H1 (cell line): Measurements from ENCODE around the gene SVIL. TPM values are rescaled to one million over a fixed set of nuclear protein-coding genes. Genes with fewer than 3 reads are reported as not detected.

Experiments used
- CTCF ChIA-PET: fragments of 300-600 bp; sonication (Branson Sonifier 250); formaldehyde crosslinking; loops from one replicate; lab custom pipeline; 2021; ENCODE audit not compliant: partially characterized antibody; lab: Charles Lee
- POLR2A ChIA-PET: fragments of 300-600 bp; sonication (Branson Sonifier 250); formaldehyde crosslinking; loops from one replicate; lab custom pipeline; 2021; ENCODE audit warnings: inconsistent platforms; ENCODE audit not compliant: partially characterized antibody; lab: Charles Lee
- DNase-seq, 2 experiments: peaks; one replicate each; pipeline versions ENCODE4 v3.0.0 to v3.0.0-alpha.2; 2010 to 2022; ENCODE audit warnings: low spot score in 2 of 2, low read depth in 1 of 2, mixed read lengths in 1 of 2
- FAIRE-seq: peaks from 2 replicates; lab custom pipeline; 2011; peaks lifted over from hg19 to GRCh38; lab: Jason Lieb, UNC
- H2AFZ ChIP-seq: 2 replicates; pipeline ENCODE4 v1.8.1; 2012; ENCODE audit warnings: low read length, inconsistent platforms
- H2AK5ac ChIP-seq: 2 replicates; pipeline ENCODE4 v1.6.1; 2013; ENCODE audit warnings: low read depth, low read length
- H2BK120ac ChIP-seq: replicated peaks from 2 replicates; pipeline ENCODE3; 2013; ENCODE audit warnings: low read depth, low read length, inconsistent platforms
- H2BK12ac ChIP-seq: 2 replicates; pipeline ENCODE4 v1.6.1; 2013; ENCODE audit warnings: low read depth, low read length
- H2BK15ac ChIP-seq: 2 replicates; pipeline ENCODE4 v1.6.1; 2013; ENCODE audit warnings: low read length
- H2BK20ac ChIP-seq: 2 replicates; pipeline ENCODE4 v1.6.1; 2013; ENCODE audit warnings: low read length
- H2BK5ac ChIP-seq: 2 replicates; pipeline ENCODE4 v1.6.1; 2013; ENCODE audit warnings: low read depth, low read length
- H3K14ac ChIP-seq: 2 replicates; pipeline ENCODE4 v1.6.1; 2013; ENCODE audit warnings: inconsistent platforms; ENCODE audit not compliant: insufficient read length
- H3K18ac ChIP-seq: 2 replicates; pipeline ENCODE4 v1.6.1; 2013; ENCODE audit warnings: low read length; ENCODE audit errors: extremely low read depth
- H3K23ac ChIP-seq: 2 replicates; pipeline ENCODE4 v1.6.1; 2013; ENCODE audit warnings: inconsistent platforms; ENCODE audit not compliant: insufficient read length
- H3K23me2 ChIP-seq: 2 replicates; pipeline ENCODE4 v1.6.1; 2013; ENCODE audit warnings: low read depth, low read length
- H3K27ac ChIP-seq: 2 replicates; pipeline ENCODE4 v1.6.1; 2011; ENCODE audit warnings: low read depth, low read length, inconsistent platforms
- H3K27me3 ChIP-seq, 4 experiments: replicated peaks in 1 of 4; 1 replicate in 1 of 4; 2 replicates in 3 of 4; pipeline versions ENCODE4 v1.6.1 to v1.8.1; 2011 to 2013; ENCODE audit warnings: low read length in 3 of 4, mild to moderate bottlenecking in 3 of 4, inconsistent platforms in 2 of 4, mixed read lengths in 2 of 4, moderate library complexity in 1 of 4; ENCODE audit not compliant: control insufficient read depth in 3 of 4, insufficient read depth in 3 of 4; ENCODE audit errors: extremely low read depth in 1 of 4
- H3K36me3 ChIP-seq, 4 experiments: 2 replicates each; pipeline versions ENCODE4 v1.6.1 to v1.8.1; 2011 to 2013; ENCODE audit warnings: mild to moderate bottlenecking in 4 of 4, low read length in 3 of 4, moderate library complexity in 2 of 4, control low read depth in 1 of 4, inconsistent platforms in 1 of 4; ENCODE audit not compliant: insufficient read depth in 4 of 4, control insufficient read depth in 2 of 4
- H3K4ac ChIP-seq: replicated peaks from 2 replicates; pipeline ENCODE3; 2013; ENCODE audit warnings: low read length, low read depth, mixed read lengths, inconsistent platforms; ENCODE audit not compliant: insufficient read length
- H3K4me1 ChIP-seq, 4 experiments: replicated peaks in 1 of 4; 1 replicate in 1 of 4; 2 replicates in 3 of 4; pipeline versions ENCODE4 v1.6.1 to v1.8.1; 2011 to 2013; ENCODE audit warnings: low read length in 3 of 4, inconsistent platforms in 2 of 4, mixed read lengths in 1 of 4; ENCODE audit not compliant: insufficient read depth in 4 of 4, control insufficient read depth in 3 of 4
- H3K4me2 ChIP-seq, 2 experiments: 2 replicates each; pipeline versions ENCODE4 v1.6.1 to v1.8.1; 2011 to 2013; ENCODE audit warnings: low read depth in 2 of 2, low read length in 2 of 2, control low read depth in 1 of 2, inconsistent platforms in 1 of 2, mild to moderate bottlenecking in 1 of 2; ENCODE audit not compliant: insufficient read depth in 1 of 2
- H3K4me3 ChIP-seq, 4 experiments: fragments of 200-600, 300-600 bp in 1 of 4; sonication (generic), shearing (Covaris generic), sonication (Bioruptor Twin) in 1 of 4; 2 replicates each; pipeline versions ENCODE4 v1.5.1 to v1.8.1; 2011 to 2016; ENCODE audit warnings: low read length in 4 of 4, low read depth in 3 of 4, control low read depth in 2 of 4, inconsistent platforms in 2 of 4, mild to moderate bottlenecking in 2 of 4, mixed read lengths in 1 of 4, moderate library complexity in 1 of 4; ENCODE audit not compliant: insufficient read depth in 2 of 4; ENCODE audit errors: extremely low read depth in 1 of 4
- H3K56ac ChIP-seq: replicated peaks from 2 replicates; pipeline ENCODE3; 2013; ENCODE audit warnings: low read depth, mild to moderate bottlenecking, mixed read lengths, low read length, inconsistent platforms; ENCODE audit not compliant: insufficient read length
- H3K79me1 ChIP-seq: 2 replicates; pipeline ENCODE4 v1.6.1; 2013; ENCODE audit warnings: low read depth, low read length, control low read depth
- H3K79me2 ChIP-seq, 2 experiments: 2 replicates each; pipeline versions ENCODE4 v1.6.1 to v1.8.1; 2012 to 2013; ENCODE audit warnings: low read length in 2 of 2, mild to moderate bottlenecking in 2 of 2, inconsistent platforms in 1 of 2; ENCODE audit not compliant: insufficient read depth in 2 of 2, control insufficient read depth in 1 of 2
- H3K9ac ChIP-seq, 4 experiments: replicated peaks in 1 of 4; 1 replicate in 1 of 4; 2 replicates in 3 of 4; pipeline versions ENCODE4 v1.6.1 to v1.8.1; 2011 to 2013; ENCODE audit warnings: low read depth in 3 of 4, low read length in 3 of 4, control low read depth in 2 of 4, mild to moderate bottlenecking in 2 of 4, moderate library complexity in 2 of 4, inconsistent platforms in 1 of 4; ENCODE audit errors: extremely low read depth in 1 of 4
- H3K9me3 ChIP-seq, 2 experiments: 2 replicates each; pipeline versions ENCODE4 v1.6.1 to v1.8.1; 2012 to 2013; ENCODE audit warnings: mild to moderate bottlenecking in 2 of 2, moderate library complexity in 2 of 2, control low read depth in 1 of 2, inconsistent platforms in 1 of 2, low read depth in 1 of 2, low read length in 1 of 2, mixed read lengths in 1 of 2; ENCODE audit not compliant: insufficient read depth in 2 of 2
- H4K20me1 ChIP-seq, 2 experiments: replicated peaks in 1 of 2; 2 replicates each; pipeline versions ENCODE3 to v1.8.1; 2011 to 2013; ENCODE audit warnings: inconsistent platforms in 2 of 2, low read length in 2 of 2, mild to moderate bottlenecking in 1 of 2; ENCODE audit not compliant: insufficient read depth in 2 of 2, control insufficient read depth in 1 of 2
- H4K5ac ChIP-seq: 2 replicates; pipeline ENCODE4 v1.6.1; 2013; ENCODE audit warnings: low read length, low read depth, mixed read lengths, inconsistent platforms; ENCODE audit not compliant: insufficient read length
- H4K8ac ChIP-seq: 2 replicates; pipeline ENCODE4 v1.8.0; 2013; ENCODE audit warnings: mild to moderate bottlenecking, moderate library complexity, low read length, inconsistent platforms; ENCODE audit not compliant: insufficient read depth; ENCODE audit errors: extremely low read depth
- H4K91ac ChIP-seq: replicated peaks from 2 replicates; pipeline ENCODE3; 2013; ENCODE audit warnings: low read length, mixed read lengths, inconsistent platforms; ENCODE audit not compliant: insufficient read length
- CHD1 ChIP-seq: IDR thresholded peaks from 2 replicates; pipeline ENCODE4 v1.6.1; 2012; ENCODE audit warnings: low read depth, low read length, improper control_type of control experiment
- EGR1 ChIP-seq: IDR thresholded peaks from 2 replicates; pipeline ENCODE4 v1.6.1; 2011; ENCODE audit warnings: low read depth, low read length, borderline replicate concordance
- RAD21 ChIP-seq, 2 experiments: IDR thresholded peaks in 1 of 2; conservative IDR thresholded peaks in 1 of 2; 2 replicates each; pipeline ENCODE4 v1.6.1; 2011; ENCODE audit warnings: low read depth in 2 of 2, low read length in 2 of 2, improper control_type of control experiment in 1 of 2, inconsistent platforms in 1 of 2, mild to moderate bottlenecking in 1 of 2, moderate library complexity in 1 of 2
- SIX5 ChIP-seq: IDR thresholded peaks from 2 replicates; pipeline ENCODE4 v1.6.1; 2011; ENCODE audit warnings: mild to moderate bottlenecking, low read depth, low read length
- SP4 ChIP-seq: IDR thresholded peaks from 2 replicates; pipeline ENCODE4 v1.6.1; 2012; ENCODE audit warnings: low read length, inconsistent platforms
- TCF12 ChIP-seq: IDR thresholded peaks from 2 replicates; pipeline ENCODE4 v1.6.1; 2011; ENCODE audit warnings: low read depth, mild to moderate bottlenecking, low read length
- WGBS, 2 experiments: shearing (Covaris generic) in 1 of 2; methylation state at CpG; one replicate each; pipeline versions ENCODE4 v1.1.6 to v1.1.7; 2013 to 2015; ENCODE audit warnings: low lambda C conversion rate in 2 of 2, mixed read lengths in 2 of 2, inconsistent platforms in 1 of 2, low coverage in 1 of 2, missing lambda C conversion rate in 1 of 2; ENCODE audit not compliant: insufficient replicate concordance in 2 of 2, insufficient coverage in 1 of 2, insufficient read length in 1 of 2; ENCODE audit errors: extremely low coverage in 1 of 2, missing lambda C conversion rate in 1 of 2; 5-methylcytosine and 5-hydroxymethylcytosine counted together
- polyA plus RNA-seq, 7 experiments: library from polyadenylated mRNA; depleted of rRNA in 3 of 7; stranded (reverse) in 5 of 7; unstranded in 2 of 7; fragments of >200 nt in 5 of 7; fragments of 200-250 nt in 2 of 7; gene quantifications; 1 replicate in 5 of 7; 2 replicates in 1 of 7; 4 replicates in 1 of 7; pipeline versions ENCODE4 v1.2.1 to v1.2.3, GENCODE V29; 2011 to 2013; ENCODE audit warnings: missing spikeins in 2 of 7, mixed read lengths in 2 of 7
- total RNA-seq: library from RNA; stranded (reverse); fragmentation: NEBNext Ultra II Directional; extraction: Animal tissue kit (Norgen Biotek cat#: 25700); gene quantifications from 2 replicates; pipeline ENCODE4 v1.2.1, GENCODE V29; 2021
- TF ChIP-seq, protein P1 (sequence below): IDR thresholded peaks from 2 replicates; pipeline ENCODE4 v1.6.1; 2012; ENCODE audit warnings: inconsistent platforms

The SVIL gene
- total and polyA plus RNA-seq, 2 of the 8 experiments (the other 6 are each of a cell fraction or from before 2014, with no cell fraction given), result 4.7 to 15.4 TPM

- Histone ChIP-seq H3K27ac (no peak overlapping the region), H2BK12ac (no peak overlapping the region), H2AFZ (no peak overlapping the region), H3K4me3 (no peak overlapping the region), H3K9ac (no peak overlapping the region), H3K79me1 (no peaks in the 10 kb centered on the region), H2BK5ac (no peak overlapping the region), H2BK20ac (no peak overlapping the region), H3K79me2 (no peaks in the 10 kb centered on the region), H3K23ac (no peak overlapping the region), H3K14ac (no peak overlapping the region), H3K9me3 (no peaks in the 10 kb centered on the region), H2BK120ac (no peak overlapping the region), H4K8ac (no peak overlapping the region), H3K4me2 (no peak overlapping the region), H3K23me2 (no peaks in the 10 kb centered on the region), H3K4ac (no peak overlapping the region), H3K4me1 (peaks cover 0 to 8% (median 5%) of the 10 kb centered on the region in 4 experiments; a peak in 3 of 7 replicates), H2BK15ac (no peak overlapping the region), H3K27me3 (no peaks in the 10 kb centered on the region), H3K36me3 (peaks cover 0 to 4% (median 0%) of the 10 kb centered on the region in 4 experiments; a peak in 2 of 8 replicates), H4K5ac (no peak overlapping the region), H4K20me1 (peaks cover 0 to 2% of the 10 kb centered on the region in 2 experiments), H3K56ac (no peak overlapping the region), H4K91ac (no peak overlapping the region), H2AK5ac (no peak overlapping the region), H3K18ac (no peak overlapping the region)
- POLR2A ChIA-PET, result no interaction called here
- CTCF ChIA-PET, result interaction anchor here (0.6 to 5.6 kb wide), 7 partner anchors 12 to 379 kb away, joined by 3 to 32 read pairs (median 9); no protein-coding TSS in a partner anchor
- WGBS, 2 experiments, result 93% methylated on average over 13 of the region's 13 CpGs; no CpG with 5 or more reads in 1 of the 2 experiments
- no peak for FAIRE-seq
- no peak for TF ChIP-seq RAD21 (IDR thresholded peaks at IDR 0.05 in 1 of 2, conservative IDR thresholded peaks at IDR 0.05 in 1 of 2; ENCODE audit: low read depth in 2 of 2, low read length in 2 of 2)
- TF ChIP-seq CHD1, result no peak
- no peak for TF ChIP-seq SIX5
- no peak for TF ChIP-seq SP4
- TF ChIP-seq, protein P1, sequence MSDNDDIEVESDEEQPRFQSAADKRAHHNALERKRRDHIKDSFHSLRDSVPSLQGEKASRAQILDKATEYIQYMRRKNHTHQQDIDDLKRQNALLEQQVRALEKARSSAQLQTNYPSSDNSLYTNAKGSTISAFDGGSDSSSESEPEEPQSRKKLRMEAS, result no peak
- TF ChIP-seq TCF12, result no peak
- no peak for TF ChIP-seq EGR1
- DNase-seq, result no peak
These were observed 81.1 kb downstream of the SVIL start for GRCh38 chr10:29553544-29554250.
